Measurements from ENCODE around the gene DUSP28.
"Not testable (repeated sequence)": the region's sequence is repeated elsewhere in the genome, so short reads cannot be mapped to it uniquely, and the experiment has no call there.

The DUSP28 gene

DNA sequence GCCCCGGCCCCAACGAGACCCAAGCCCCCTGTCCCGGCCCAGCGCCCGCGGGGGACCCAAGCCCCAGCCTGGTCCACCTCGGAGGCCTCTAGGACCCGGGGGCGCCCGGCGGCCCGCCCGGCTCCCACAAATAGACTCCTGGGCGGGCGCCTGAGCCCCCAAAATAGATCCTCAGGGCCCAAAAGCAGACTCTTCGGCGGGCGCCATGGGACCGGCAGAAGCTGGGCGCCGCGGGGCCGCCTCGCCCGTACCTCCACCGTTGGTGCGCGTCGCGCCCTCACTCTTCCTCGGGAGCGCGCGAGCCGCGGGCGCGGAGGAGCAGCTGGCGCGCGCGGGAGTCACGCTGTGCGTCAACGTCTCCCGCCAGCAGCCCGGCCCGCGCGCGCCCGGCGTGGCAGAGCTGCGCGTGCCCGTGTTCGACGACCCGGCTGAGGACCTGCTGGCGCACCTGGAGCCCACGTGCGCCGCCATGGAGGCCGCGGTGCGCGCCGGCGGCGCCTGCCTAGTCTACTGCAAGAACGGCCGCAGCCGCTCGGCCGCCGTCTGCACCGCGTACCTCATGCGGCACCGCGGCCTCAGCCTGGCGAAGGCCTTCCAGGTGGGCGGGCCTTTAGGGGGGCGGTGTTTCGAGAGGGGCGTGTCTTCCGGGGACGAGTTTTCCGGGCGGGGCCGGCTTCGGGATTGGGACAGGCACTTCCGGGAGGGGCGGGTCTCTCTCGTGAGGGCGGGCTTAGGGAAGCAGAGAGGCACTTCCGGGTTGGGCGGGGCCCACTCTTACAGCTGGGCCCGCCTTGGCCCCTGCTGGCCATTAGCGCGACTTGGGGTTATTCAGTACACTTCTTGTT, 545 bp downstream of the DUSP28 start:
- peak; percentile 99 for DNase-seq (ENCODE audit: low read depth)

DNA sequence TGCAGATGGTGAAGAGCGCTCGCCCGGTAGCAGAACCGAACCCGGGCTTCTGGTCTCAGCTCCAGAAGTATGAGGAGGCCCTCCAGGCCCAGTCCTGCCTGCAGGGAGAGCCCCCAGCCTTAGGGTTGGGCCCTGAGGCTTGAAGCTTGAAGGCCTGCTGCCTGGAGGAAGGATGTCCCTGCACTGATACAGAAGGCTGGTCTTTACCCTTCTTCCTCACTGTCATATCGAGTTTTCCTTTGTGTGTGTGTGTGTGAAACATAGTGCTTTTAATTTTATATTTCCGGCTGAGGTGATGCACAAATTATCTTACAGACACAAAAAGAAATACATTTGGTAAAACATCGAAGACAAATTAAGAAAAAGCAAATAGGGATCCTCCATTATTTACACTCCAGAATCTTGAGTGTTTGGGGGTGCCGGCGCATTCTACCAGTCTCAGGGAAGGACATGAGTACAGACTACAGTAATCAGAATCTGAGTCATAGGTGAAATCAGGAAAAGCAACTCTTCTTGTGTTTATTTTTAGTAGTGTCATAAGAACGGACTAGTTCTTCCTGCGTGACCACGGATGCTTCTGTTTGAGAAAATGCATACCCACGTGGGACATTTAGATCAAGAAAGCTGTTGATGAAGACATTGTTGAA, 1.3 kb downstream of the DUSP28 start:
- DNase-seq (ENCODE audit: low read depth), result no peak

DNA sequence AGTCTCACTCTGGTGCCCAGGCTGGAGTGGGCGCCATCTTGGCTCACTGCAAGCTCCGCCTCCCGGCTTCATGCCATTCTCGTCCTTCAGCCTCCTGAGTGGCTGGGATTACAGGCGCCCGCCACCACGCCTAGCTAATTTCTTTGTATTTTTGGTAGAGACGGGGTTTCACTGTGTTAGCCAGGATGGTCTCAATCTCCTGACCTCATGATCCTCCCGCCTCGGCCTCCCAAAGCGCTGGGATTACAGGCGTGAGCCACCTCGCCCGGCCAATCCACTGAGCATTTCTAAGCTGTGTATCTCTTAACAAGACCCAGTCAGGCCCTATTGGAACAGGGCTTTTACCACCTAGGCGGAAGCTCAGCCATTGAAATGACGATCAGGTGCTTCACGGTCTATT, 3.1 kb downstream of the DUSP28 start:
- DNase-seq (ENCODE audit: low read depth), result not testable (repeated sequence)

DNA sequence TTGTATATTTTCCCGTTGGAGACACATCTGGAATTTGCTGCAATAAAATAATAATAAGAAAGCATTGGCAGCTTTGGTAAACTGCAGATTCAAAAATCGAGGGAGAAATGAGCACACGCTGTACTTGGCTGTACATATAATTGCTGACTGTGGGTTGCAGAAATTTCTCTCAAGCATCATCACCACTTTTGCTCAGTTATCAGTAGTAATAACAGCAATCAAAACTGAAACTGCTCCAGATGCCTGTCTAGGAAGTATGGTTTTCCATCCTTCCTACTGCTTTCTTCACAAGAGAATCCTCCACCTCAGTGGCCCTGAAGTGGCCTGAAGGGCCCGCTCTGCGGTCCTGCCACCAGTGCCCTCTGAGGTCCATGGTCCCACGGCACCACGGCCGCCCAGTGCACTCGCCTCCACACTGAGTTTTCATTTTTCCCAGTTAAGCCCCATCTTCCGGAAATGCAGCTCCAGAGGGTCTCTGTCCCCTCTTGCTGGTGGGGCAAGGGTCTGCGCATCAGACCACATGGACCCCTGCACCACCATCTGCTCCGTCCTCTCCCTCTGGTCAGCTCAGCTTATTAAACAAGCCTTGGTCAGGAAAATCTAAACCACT, 3.9 kb downstream of the DUSP28 start:
- DNase-seq (ENCODE audit: low read depth), result no peak

DNA sequence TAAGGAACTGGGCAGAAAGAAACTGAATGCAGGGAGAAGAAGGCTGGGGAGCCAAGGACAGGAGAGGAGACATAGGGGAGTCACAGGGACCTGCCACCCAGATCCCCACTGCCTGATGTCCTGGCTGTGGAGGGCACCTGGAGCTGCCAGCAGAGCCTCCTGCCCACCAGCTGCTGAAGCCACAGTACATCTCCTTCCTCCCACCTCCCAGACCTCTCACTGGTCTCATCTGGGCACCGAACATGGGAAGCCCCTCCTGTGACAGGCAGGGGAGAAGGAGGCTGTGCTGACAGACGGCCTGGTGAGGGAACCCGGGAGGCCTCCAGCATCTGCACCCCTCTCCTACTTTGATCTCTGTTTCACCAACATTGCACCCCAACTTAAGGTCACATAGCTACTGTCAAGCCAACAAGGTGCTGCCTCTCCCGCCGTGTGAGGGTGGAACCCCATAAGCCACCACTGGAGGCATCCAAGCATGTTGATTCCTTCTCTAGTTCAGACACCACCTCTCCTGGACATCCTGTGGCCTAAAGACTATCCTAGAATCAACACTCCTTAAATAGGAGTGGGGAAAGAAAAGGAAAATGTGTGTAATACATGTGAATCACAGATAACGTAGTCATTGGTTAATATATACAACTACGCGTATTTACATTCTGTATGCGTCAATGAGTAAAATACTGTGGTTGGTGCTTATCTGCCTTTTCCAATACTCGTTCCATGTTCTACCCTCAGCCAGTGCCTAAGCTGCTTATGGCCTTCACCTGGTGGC, 4.6 kb downstream of the DUSP28 start:
- DNase-seq (ENCODE audit: low read depth), result no peak

DNA sequence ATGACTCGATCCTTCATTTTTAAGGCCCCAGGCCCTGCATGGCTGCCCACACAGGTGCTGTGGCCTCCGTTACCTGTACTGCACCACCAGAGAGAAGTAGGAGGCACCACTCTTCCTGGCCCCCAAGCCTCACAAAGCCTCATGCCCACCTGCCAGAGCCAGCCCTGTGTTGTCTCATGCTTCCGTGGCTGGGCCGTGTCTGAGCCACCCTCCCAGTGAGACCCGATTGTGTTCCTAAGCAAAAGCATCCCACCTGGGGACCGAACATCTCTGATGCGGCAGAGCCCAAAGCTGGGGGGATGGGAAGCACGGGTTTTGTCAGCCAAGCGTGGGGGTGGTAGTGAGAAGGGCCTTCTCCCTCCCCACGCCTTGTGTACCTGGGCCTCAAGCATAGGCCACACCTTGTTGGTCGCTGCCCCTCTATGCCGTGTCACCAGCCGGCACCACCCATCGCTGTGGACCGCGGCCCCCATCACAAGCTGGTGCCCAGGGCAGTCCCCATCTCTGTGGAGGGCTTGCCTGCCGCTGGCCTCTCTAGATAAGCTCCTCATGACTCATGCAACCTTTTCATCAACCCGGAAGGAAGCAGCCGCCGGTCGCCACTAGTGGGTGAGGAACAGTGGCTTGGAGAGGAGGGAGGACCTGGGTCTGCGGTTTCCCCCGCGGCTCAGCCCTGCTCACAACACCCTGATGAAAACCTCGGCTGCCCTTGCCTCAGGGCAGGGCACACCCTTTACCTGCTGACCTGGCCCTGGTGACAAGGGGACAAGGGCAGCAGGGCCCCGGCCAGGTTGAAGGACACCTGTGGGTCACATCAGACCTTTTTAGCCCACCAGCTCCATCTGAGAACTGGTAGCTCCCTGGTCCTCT, 5.4 kb downstream of the DUSP28 start:
- peak; percentile 89 for DNase-seq (ENCODE audit: low read depth)

DNA sequence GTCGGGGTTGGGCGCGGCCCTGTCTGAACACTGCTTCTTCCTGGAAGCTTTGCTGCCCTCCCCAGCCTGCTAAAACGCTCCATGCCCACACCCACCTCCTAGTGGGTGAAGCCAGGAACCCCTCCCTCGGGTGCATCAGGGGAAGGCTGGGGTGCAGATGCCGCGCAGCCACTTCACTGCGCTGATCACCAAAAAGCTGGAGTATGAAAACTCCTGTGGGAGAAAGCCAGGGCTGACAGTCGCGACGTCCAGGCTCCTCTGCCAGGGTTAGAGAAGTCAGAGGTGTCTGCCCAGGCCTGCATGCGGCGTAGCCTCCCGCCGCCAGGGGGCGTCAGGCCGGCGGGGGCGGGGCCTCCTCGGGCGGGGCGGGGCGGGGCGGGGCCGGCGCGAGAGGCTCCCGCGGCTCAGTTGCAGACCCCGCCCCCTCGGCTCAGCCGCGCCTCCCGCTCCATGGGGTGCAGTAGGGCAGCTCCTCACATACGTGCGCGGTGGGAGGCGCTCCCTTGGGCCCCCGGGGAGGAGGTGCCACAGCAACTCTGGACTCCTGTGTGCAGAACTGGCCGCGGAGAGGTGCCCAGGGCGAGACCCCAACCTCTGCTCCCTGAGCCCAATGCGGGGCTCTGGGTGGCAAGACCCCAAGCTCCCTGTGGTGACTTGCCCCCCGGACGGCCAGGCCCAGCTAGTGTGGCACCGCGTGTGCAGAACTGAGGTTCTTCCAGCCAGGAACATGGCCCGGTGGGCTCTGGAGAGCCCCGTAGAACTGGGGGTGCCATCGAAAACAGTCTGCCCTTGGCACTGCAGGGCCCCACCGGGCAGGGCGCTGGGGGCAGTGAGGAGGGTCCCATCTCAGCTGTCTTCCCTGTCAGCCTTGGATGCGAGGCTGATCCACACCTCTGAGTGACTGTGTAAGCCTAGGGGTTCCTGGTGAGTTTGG, 6.3 kb downstream of the DUSP28 start:
- peak; percentile 92 for DNase-seq (ENCODE audit: low read depth)

DNA sequence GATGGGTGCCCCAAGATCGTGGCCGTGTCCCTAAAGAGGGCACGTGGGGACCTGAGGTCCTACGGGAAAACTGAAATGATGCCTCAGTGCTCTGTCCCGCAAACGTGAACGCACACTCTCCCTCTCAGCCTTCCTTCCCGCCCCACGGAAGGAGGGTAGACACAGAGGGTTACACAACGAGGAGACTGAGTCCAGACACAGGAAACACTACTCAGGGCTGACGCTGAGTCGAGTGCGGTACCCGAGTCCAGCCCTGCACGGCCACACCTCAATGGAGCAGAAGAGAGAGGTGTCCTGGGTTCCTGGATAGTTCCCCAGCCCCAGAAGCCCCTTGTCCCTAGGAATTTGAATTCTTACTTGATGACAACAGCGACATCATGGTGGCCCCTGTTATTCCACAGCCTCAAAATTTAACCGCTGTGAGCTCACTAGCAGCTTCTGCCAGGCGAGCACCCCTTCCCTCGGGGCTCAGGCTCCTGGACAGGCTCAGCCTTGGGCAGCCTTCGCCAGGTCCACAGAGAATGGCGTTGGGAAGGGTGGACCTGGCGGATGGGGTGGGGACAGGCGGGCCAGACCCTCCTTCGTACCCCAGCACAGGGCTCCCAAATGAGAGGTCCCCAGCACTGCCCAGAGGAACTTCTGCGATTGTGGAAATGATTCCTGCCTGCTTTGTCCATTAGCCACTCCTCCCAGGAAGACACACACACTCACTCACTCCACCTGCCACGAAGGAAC, 7.1 kb downstream of the DUSP28 start:
- no peak for DNase-seq (ENCODE audit: low read depth)

DNA sequence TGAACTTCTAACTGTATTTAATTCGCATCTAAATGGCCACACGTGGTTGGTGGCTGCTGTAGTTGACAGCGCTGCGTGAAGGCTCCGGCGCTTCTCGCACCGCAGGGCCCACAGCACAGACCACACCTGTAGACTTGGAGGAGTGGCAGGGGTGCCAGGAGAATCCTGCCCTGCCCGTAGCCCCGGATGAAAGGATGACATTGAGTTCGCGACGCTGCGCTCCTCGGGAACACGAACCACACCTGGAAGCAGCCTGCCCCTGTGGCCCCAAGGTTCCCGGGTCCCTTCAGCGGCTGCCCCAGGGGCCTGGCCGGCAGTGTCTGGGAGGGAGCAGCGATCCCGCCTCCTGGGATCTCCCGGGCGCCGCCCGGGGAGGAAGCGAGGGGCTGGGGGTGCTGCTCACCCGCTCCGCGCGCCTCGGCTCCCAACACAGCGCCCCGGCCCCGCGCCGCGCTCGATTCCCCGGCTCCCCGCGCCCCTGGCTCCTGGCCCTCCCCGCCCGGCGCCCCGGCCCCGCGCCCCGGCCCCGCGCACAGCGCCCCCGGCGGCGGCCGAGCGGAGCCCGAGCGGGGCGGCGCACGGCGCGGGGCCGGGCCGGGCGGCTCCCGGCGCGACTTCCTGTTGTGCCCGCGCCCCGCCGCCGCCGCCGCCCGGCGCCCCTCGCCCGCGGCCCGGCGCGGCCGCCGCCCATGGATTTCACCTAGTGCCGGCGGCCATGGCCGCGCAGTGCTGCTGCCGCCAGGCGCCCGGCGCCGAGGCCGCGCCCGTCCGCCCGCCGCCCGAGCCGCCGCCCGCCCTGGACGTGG, 7.9 kb downstream of the DUSP28 start, which contains the start of gene RNPEPL1:
RNPEPL1 (plus strand) TSS at position 613 of the 806 bp plus-strand sequence; CDS start at position 716, 103 bp downstream.
- peak; percentile 52 for DNase-seq (ENCODE audit: low read depth)

DNA sequence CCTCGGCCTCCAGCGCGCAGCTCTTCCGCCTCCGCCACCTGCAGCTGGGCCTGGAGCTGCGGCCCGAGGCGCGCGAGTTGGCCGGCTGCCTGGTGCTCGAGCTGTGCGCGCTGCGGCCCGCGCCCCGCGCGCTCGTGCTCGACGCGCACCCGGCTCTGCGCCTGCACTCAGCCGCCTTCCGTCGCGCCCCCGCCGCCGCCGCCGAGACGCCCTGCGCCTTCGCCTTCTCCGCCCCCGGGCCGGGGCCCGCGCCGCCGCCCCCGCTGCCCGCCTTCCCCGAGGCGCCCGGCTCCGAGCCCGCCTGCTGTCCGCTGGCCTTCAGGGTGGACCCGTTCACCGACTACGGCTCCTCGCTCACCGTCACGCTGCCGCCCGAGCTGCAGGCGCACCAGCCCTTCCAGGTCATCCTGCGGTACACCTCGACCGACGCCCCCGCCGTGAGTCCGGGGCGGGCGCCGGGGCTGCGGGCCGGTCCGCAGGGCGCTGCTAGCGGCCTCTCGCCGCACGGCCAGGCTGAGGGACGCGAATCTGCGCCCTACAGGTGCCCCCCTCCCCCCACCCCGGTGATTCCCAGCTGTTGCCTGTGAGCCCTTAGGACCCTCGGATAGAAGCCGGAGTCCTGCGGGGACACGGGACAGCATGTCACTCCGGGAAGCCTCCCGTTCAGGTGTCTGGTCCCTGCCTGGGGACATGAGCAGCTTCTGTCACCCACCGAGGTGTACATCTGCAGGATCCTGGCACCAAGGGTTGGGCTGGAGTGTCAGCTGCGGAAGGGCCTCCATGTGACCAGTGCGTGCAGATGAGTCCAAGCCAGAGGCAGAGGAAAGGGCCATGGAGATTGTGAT, 8.7 kb downstream of the DUSP28 start:
- peak; percentile 57 for DNase-seq (ENCODE audit: low read depth)

DNA sequence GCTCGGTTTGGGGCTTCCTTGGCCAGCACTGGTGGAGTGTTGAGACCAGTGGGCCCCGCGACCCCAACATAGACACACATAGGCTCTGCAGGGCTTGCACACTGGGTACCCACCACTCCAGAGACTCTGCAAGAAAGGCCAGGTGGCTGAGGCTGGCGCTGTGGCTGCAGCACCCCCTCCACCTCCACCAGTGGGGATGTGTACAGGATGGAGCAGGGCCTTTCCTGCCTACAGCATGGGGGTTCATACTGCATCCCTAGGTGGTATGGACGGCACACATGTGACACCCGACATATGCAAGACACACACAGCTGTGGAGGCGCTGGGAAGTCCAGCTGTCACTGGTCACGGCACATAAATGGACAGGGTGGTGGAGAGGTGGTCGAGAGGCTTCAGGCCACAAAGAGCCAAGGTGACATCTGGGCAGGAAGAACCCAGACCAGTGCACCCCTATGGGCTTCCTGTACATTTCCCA, 9.4 kb downstream of the DUSP28 start:
- DNase-seq (ENCODE audit: low read depth), result no peak

DNA sequence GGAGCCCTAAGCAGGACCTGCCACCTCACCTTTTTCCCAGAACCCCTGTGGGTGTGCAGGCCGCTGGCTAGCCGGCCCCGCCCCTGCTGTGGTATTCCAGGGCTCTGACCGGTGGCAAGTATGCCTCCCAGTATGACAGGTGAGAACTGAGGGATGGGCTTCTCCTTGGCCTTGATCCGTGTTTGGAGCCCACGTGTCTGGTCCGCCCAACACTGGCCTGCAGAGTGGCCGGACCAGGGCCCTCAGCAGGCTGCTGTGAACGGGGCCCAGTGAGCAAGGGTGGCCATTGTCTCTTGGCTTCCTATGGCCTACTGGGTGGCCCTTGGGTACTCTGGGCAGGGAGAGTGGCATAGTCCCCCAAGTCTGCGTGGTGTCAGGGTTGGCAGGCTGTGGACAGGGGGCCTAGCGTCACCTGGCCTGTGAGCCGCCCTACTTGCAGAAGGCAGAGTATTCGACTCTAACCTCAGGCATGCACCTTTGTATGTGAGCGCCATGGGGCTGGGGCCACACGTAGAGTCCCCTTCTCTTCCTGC, 9.9 kb downstream of the DUSP28 start:
- no peak for DNase-seq (ENCODE audit: low read depth)

DNA sequence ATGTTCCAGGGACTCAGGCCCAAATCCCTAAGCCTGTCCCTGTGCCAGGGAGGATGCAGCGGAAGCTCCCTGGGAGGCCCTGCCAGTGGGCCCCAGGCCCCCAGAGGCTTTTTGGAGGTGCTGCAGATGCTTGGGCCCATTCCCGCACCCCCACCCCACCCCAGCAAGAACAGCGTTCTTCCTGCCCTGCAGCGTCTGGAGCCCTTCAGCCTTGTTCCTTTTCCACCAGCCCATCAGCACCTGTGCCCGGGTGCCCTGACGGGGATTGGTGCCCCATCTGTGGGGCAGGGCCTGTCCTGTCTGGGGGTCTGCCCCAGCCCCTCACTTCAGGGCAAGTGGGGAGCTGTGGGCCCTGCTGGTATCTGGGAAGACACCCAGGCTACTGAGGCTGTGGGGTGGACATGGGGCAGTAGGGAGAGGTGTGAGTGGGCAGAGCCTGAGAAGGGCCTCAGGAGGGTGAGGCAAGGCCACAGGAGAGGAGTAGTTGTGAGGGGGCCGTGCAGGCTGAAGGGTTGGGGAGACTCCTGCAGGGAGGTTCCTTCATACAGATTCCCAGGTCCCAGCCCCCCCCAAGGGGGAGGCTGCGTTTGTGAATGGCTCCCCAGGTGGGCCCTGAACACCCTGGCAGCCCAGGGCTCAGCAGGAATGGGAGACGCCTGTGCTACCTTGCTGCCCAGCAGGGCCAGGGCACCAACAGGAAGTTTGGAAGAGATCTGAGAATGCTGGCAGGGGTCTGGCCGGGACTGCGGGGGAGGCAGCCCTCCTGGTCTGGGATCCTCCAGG, 10.6 kb downstream of the DUSP28 start:
- DNase-seq (ENCODE audit: low read depth), result no peak

DNA sequence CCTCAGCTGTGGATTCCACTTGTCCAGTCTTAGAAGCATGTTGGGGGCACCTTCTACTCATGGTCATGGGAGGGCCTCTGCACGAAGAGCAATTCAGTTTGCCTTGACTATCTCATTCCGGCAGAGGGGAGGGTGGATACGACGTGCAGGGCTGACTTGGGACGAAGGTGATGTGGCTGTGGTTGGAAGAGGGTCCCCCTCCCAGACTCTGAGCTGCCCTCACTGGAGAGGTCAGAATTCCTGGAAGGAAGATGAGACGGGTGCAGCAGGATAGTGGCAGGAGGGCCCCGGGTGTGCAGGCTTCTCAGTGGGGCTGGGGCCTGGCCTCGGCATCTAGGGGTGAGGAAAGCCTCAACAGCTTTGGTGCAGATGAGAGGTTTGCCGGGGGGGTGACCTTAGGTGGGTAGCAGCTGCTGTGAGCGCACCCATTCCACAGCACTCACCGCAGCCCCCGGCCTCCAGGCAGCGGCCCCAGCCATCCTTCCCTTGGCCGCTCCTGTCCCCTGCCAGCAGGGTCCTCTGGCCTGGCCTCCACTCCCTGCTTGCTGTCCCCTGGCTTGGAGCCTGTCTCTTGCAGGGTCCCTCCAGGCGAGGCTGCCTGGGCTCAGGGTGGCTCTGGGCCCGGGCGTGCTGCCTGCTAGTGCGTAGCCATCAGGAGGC, 11.3 kb downstream of the DUSP28 start:
- no peak for DNase-seq (ENCODE audit: low read depth)

DNA sequence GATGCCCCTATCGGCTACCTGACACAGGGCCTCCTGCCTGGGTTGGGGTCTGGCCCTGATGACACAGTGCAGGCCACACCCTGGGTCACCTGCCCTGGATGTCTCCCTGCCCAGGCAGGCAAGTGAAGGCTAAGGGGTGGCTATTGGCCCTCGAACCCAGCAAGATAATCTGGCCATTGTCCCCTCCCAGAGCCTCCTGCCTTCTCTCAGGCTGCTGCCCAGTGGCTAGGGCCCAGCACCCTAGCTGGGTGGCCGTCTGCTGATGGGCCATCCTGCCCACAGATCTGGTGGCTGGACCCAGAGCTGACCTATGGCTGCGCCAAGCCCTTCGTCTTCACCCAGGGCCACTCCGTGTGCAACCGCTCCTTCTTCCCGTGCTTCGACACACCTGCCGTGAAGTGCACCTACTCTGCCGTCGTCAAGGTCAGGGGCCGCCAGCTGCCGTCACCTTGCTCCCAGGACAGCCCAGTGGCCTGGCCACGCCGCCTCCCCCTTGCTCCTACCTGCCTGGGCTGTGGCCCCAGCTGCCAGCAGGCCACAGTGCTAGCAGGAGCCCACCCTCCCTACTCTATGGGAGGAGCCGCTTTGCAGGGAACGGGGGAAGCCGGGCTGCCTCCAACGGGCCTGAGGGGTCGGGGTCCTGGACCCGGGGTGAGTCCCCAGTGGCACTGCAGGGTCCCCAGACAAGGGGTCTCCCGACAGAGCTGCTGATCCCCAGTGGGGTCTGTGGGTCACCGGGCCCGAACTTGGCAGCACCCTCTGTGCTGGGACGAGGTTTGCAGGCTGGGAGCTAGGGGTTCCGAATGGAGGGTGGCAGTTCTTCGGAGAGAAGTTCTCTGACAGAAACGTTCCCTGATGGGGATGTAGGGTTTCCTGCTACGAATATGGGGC, 12.2 kb downstream of the DUSP28 start:
- DNase-seq (ENCODE audit: low read depth), result no peak

Data from activated T-helper 1 cell treated with Interleukin-2 at 50 U/mL for 16 hours (primary cell).